Lower lobe of right lung (tissue), 2 donors: ENCODE results near the gene HOXB3. TPM values are rescaled to one million over a fixed set of nuclear protein-coding genes. Genes with fewer than 3 reads are reported as not detected.

ENCODE experiments used
- ATAC-seq, 2 donors: fragments of 200-7000 bp; cut with Tn5 transposase; one replicate each; pipeline ENCODE4 v1.9.1; 2020 to 2022; ENCODE audit warnings: mild to moderate bottlenecking in 2 of 2, moderate library complexity in 2 of 2
- DNase-seq: peaks from one replicate; pipeline ENCODE4 v3.0.0-alpha.2; 2020
- H3K27ac ChIP-seq: fragments of 200-600 bp; one replicate; pipeline ENCODE4 v1.8.0; 2022
- H3K27me3 ChIP-seq: fragments of 200-600 bp; one replicate; pipeline ENCODE4 v1.8.0; 2022; ENCODE audit warnings: low read depth
- H3K36me3 ChIP-seq: fragments of 200-600 bp; one replicate; pipeline ENCODE4 v1.8.0; 2022; ENCODE audit warnings: mild to moderate bottlenecking
- H3K4me1 ChIP-seq: fragments of 200-600 bp; one replicate; pipeline ENCODE4 v1.8.0; 2022
- H3K4me3 ChIP-seq: fragments of 200-600 bp; one replicate; pipeline ENCODE4 v1.8.0; 2022; ENCODE audit warnings: mild to moderate bottlenecking
- H3K9me3 ChIP-seq: fragments of 200-600 bp; one replicate; pipeline ENCODE4 v1.8.0; 2022
- intact Hi-C: fragments of 100-400 bp; cut with DNase I; formaldehyde crosslinking; loops from one replicate; pipeline ENCODE4 v1.11.0; 2022
- total RNA-seq: library from RNA; stranded (reverse); fragmentation: NEBNext Ultra II Directional; extraction: Animal tissue kit (Norgen Biotek cat#: 25700); gene quantifications from one replicate; pipeline ENCODE4 v1.2.1, GENCODE V29; 2021
- TF ChIP-seq, protein P1 (sequence below): fragments of 200-600 bp; IDR thresholded peaks from one replicate; pipeline ENCODE4 v1.8.0; 2022; ENCODE audit warnings: antibody characterized with exemption, mild to moderate bottlenecking
- donor health status: DM: no; HTN: yes; CAD: no; lungs with severe emphysema.

HOXB3 gene
- total RNA-seq, 1 donor from 2014 or later, result 11.3 TPM

DNA sequence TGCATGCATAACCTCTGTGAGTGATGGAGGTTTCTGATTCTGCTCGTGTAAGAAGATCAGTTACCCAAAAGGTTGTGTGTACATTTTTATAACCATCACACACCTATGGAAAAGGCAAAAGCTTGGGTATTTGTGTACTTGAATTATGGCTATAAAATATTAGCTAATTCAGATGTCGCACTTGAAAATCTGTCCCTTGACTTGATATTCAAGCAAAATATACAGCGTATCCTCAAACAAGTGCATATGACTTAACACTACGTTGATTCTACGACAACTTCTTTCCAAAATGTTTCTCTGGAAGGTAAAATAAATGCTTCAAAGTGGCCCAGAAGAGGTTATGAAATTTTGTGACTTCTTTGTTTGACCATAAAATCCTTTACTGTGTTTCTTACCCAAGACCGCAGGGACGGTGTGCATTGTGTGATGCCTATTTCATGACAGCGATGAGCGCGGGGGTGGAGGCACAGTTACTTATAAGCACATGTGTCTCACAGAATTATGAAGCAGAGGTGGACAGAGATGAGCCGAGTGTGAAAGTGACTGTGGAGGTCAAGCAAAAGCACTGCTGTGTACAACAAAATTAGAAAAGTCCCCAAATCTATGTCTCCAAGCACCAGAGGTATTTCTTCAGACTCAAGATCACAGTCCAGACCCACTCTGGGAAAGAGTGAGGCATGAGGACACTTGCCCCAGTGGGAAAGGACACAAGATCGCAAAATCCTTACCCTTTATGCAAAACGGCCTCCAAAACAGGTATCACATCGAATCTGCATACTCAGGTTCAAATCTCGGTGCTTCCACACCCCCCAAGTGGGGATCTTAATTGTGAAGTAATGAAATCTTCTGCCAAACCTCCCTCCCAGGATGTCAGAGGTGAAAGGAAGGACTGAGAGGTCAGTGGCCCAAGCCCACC lies 40.2 kb upstream of the HOXB3 start:
- peaks cover 100% of the 10 kb centered on the region for H3K27me3 ChIP-seq

DNA sequence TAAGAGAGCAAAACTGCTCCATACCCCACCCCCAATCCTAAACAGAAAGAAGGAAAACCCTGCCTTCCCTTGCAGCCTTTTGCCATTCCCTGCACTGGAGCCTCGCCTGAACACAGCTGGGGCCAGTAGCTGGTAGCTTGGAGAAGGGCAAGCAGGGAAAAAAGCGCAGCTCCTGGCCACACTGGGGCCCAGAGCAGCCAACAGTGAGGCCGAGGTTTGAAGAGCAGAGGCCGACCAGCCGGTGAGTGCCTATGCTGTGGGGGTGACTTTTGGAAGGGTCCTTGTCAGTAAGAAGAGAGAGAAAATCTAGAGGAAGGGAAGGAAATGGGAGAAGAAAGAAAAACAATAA lies 39.3 kb upstream of the HOXB3 start:
- Histone ChIP-seq H3K4me1 (peaks cover 31% of the 10 kb centered on the region), H3K9me3 (no peaks in the 10 kb centered on the region), H3K27me3 (peaks cover 100% of the 10 kb centered on the region), H3K36me3 (no peaks in the 10 kb centered on the region), H3K4me3 (no peak overlapping the region), H3K27ac (no peak overlapping the region)
- TF ChIP-seq, protein P1, sequence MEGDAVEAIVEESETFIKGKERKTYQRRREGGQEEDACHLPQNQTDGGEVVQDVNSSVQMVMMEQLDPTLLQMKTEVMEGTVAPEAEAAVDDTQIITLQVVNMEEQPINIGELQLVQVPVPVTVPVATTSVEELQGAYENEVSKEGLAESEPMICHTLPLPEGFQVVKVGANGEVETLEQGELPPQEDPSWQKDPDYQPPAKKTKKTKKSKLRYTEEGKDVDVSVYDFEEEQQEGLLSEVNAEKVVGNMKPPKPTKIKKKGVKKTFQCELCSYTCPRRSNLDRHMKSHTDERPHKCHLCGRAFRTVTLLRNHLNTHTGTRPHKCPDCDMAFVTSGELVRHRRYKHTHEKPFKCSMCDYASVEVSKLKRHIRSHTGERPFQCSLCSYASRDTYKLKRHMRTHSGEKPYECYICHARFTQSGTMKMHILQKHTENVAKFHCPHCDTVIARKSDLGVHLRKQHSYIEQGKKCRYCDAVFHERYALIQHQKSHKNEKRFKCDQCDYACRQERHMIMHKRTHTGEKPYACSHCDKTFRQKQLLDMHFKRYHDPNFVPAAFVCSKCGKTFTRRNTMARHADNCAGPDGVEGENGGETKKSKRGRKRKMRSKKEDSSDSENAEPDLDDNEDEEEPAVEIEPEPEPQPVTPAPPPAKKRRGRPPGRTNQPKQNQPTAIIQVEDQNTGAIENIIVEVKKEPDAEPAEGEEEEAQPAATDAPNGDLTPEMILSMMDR, result no peak
- intact Hi-C loops, result no loop called here
- ATAC-seq (no peak), DNase-seq (no peak)

More for the DNA sequence above, 40.2 kb upstream of the HOXB3 start:
- ATAC-seq (no peak), DNase-seq (no peak)
- H3K4me1 ChIP-seq, result peaks cover 24% of the 10 kb centered on the region
- TF ChIP-seq, protein P1, result no peak
- H3K9me3 ChIP-seq, result no peaks in the 10 kb centered on the region
- no peak overlapping the region for H3K27ac ChIP-seq
- H3K4me3 ChIP-seq, result no peak overlapping the region
- intact Hi-C loops, result no loop called here
- H3K36me3 ChIP-seq, result no peaks in the 10 kb centered on the region

DNA sequence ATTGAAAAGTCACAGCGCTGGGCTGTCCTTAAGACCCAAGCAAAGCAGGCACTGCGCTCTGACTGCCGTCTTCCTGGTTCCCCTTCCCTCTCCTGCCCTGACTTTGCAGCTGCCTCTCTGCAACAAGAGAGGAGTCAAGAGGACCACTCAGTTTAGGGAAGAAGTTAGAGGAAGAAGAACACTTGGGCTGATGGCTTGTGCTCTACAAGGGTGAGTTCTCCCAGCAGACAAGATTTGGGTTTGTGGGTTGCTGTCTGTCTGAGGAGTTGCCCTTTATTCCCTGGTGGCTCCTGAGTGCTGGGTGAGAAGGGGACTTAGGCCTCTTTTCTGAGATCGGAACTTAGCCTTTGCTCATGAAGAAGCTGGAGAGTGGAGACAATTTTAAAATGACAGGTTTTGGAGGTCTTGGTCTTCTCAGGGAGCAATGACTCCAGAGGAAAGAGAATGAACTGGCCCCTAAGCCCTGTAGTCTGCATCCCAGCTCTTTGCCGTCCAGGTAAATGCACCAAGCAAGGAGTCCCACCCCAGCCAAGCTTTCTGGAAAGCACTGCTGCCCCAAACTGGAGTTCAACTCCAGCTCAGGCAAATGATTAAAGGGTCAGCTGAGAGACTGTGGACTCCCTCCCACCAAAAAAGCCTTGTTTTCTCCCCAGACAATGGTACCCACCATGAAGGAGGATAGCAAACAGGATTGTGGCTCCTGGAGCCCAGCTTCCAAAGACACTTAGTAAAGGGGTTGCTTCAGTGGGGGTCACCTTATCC lies 38.8 kb upstream of the HOXB3 start:
- TF ChIP-seq, protein P1, result no peak
- Histone ChIP-seq H3K4me1 (peaks cover 28% of the 10 kb centered on the region), H3K9me3 (no peaks in the 10 kb centered on the region), H3K4me3 (no peak overlapping the region), H3K27me3 (peaks cover 100% of the 10 kb centered on the region), H3K27ac (no peak overlapping the region), H3K36me3 (no peaks in the 10 kb centered on the region)
- DNase-seq, result no peak
- no peak for ATAC-seq
- intact Hi-C loops, result no loop called here

DNA sequence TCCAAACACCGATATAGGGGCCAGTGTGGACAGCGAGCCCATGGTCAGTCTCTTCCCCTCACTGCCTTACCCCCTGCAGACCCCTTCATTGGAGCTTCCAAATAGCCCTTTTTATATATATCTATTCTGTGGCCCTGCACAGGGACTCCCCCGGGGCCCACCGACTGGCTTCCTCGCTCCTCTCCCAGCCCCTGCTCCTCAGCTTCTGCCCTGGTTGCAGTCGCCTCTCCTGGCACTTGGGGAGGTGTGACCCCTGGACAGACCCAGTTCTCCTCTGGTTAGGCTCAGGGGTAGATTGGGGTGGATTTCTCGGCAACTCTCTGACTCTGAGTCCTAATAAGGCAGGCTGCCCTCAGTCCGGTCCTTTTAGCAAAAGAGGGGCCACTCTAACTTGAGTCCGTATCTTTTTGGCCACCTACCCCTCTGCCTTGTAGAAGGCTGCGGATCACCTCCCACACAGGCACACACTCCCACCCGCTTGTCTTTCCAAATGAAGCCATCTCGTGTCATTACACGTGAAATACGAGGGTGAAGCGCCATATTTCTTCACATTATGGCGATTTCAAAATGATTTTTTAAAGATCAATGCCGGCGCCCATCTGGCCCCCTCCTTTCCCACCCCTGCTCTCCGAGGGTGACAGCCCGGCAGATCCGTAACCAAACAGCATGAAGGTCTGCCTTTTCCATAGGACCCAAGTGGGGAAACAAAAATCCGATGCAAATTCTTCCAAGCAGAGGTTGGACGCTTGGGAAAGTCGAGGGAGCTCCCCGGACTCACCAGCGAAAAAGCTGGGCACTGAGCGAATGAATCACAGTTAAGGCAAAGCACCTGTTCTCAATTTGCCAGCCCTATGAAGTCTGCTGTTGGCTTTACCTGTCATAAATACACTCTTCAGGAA lies 37.8 kb upstream of the HOXB3 start:
- TF ChIP-seq, protein P1, result no peak
- ATAC-seq (no peak), DNase-seq (no peak)
- Histone ChIP-seq H3K36me3 (no peaks in the 10 kb centered on the region), H3K4me3 (no peak overlapping the region), H3K27ac (no peak overlapping the region), H3K9me3 (no peaks in the 10 kb centered on the region), H3K27me3 (peaks cover 100% of the 10 kb centered on the region), H3K4me1 (peaks cover 26% of the 10 kb centered on the region)
- intact Hi-C loops, result no loop called here

DNA sequence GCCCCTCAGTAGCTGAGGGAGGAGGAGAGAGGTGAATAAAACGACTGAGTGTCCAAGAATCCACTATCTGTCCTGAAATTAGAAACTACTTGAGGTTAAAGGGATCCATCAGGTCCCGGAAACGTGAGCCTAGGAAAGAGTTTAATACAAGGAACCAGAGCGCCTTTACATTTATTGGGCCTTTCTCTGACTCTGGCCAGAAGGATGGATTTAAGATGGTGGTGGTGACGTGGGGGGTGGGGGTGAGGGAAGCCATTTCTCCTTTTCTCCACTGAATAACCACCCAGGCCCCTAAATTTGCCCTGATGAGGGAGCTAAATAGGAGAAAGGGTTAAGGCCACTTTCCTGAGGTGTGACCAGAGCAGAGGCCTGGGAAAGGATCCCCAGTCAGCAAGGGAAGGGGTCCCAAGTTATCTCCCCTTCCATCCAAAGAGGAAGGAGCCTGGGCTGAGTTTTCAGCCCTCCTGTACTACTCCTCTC lies 37.1 kb upstream of the HOXB3 start:
- Histone ChIP-seq H3K4me1 (peaks cover 26% of the 10 kb centered on the region), H3K27ac (no peak overlapping the region), H3K27me3 (peaks cover 100% of the 10 kb centered on the region), H3K4me3 (no peak overlapping the region), H3K9me3 (no peaks in the 10 kb centered on the region), H3K36me3 (no peaks in the 10 kb centered on the region)
- TF ChIP-seq, protein P1, result no peak
- DNase-seq (no peak), ATAC-seq (no peak)
- intact Hi-C loops, result no loop called here
